GM18951 (cell line): ENCODE results near the gene SMDT1.
A peak's percentile ranks its signal among the peaks of the same experiment; 100 is the strongest.
"Not testable (repeated sequence)": the region's sequence is repeated elsewhere in the genome, so short reads cannot be mapped to it uniquely, and the experiment has no call there.

ENCODE experiments used
- POLR2A ChIP-seq: IDR thresholded peaks from 4 replicates; pipeline ENCODE4 v1.6.1; 2011; ENCODE audit warnings: mild to moderate bottlenecking; ENCODE audit not compliant: insufficient read length, insufficient read depth; ENCODE audit errors: extremely low read depth
- in situ Hi-C: fragments of 300-500 bp; cut with MboI; formaldehyde crosslinking; loops from one replicate; pipeline ENCODE4 v1.12.0; 2022; ENCODE audit warnings: low sequenced_read_pairs, mixed read lengths, inconsistent platforms; ENCODE audit not compliant: unreplicated experiment

The SMDT1 gene

GRCh38 chr22:42065438-42066125, 13.9 kb upstream of the SMDT1 start:
- no peak for TF ChIP-seq POLR2A

GRCh38 chr22:42066126-42066761, 13.3 kb upstream of the SMDT1 start:
- no peak for TF ChIP-seq POLR2A
- in situ Hi-C loops: no loop called here

More at GRCh38 chr22:42065438-42066125, 13.9 kb upstream of the SMDT1 start:
- in situ Hi-C loops: no loop called here

GRCh38 chr22:42066937-42067336, 12.6 kb upstream of the SMDT1 start:
- in situ Hi-C loops: no loop called here

GRCh38 chr22:42067671-42068251, 11.7 kb upstream of the SMDT1 start:
- in situ Hi-C loops: no loop called here
- no peak for TF ChIP-seq POLR2A

More at GRCh38 chr22:42066937-42067336, 12.6 kb upstream of the SMDT1 start:
- no peak for TF ChIP-seq POLR2A

GRCh38 chr22:42068291-42068690, 11.2 kb upstream of the SMDT1 start:
- TF ChIP-seq POLR2A: no peak
- in situ Hi-C loops: no loop called here

GRCh38 chr22:42069801-42070516, 9.5 kb upstream of the SMDT1 start:
- no peak for TF ChIP-seq POLR2A
- in situ Hi-C loops: no loop called here

GRCh38 chr22:42070517-42071422, 8.7 kb upstream of the SMDT1 start, which contains the start of gene NAGA:
Gene NAGA, minus strand, starts transcription at chr22:42070812. Its CDS starts 515 bp downstream, at chr22:42070297.
- TF ChIP-seq POLR2A: peak; percentile 79
- in situ Hi-C loops: no loop called here

GRCh38 chr22:42071508-42071907, 8.0 kb upstream of the SMDT1 start:
- in situ Hi-C loops: not testable (repeated sequence)

- in situ Hi-C loops: no loop called here
- no peak for TF ChIP-seq POLR2A
Measured at GRCh38 chr22:42072606-42073330, 6.7 kb upstream of the SMDT1 start.

- TF ChIP-seq POLR2A: peak; percentile 1
- in situ Hi-C loops: no loop called here
Measured at GRCh38 chr22:42073621-42074041, 5.9 kb upstream of the SMDT1 start.

GRCh38 chr22:42074132-42074811, 5.2 kb upstream of the SMDT1 start, which contains the start of gene PHETA2:
Gene PHETA2, plus strand, starts transcription at chr22:42074248. Its CDS starts 3,046 bp downstream, at chr22:42077294.
- no peak for TF ChIP-seq POLR2A
- in situ Hi-C loops: no loop called here
